T-cell (primary cell): ENCODE measurements around the gene CISTR. TPM values are rescaled to one million over a fixed set of nuclear protein-coding genes. Genes with fewer than 3 reads are reported as not detected.
A peak's percentile ranks its signal among the peaks of the same experiment; 100 is the strongest.

Experiments
- ATAC-seq, 4 experiments: fragments of 200-7000 bp in 3 of 4; fragments of 150-1000 bp in 1 of 4; cut with Tn5 transposase; replicated peaks in 1 of 4; 1 replicate in 3 of 4; 2 replicates in 1 of 4; pipeline ENCODE4 v1.10.0; 2021; ENCODE audit warnings: moderate library complexity in 3 of 4, mild to moderate bottlenecking in 2 of 4, moderate number of reproducible peaks in 1 of 4
- CTCF ChIA-PET, 2 donors: fragments of 300-600 bp; sonication (Branson Sonifier 250); formaldehyde crosslinking; loops; one replicate each; lab custom pipeline; 2022; ENCODE audit warnings: antibody characterized with exemption in 2 of 2; lab: Charles Lee
- POLR2A ChIA-PET, 2 donors: fragments of 300-600 bp; sonication (Branson Sonifier 250); formaldehyde crosslinking; loops; one replicate each; lab custom pipeline; 2022; ENCODE audit warnings: antibody characterized with exemption in 2 of 2; lab: Charles Lee
- DNase-seq, 35 experiments: peaks; one replicate each; pipeline versions ENCODE4 v3.0.0 to v3.0.0-alpha.2; 2013 to 2023
- H3K27ac ChIP-seq: one replicate; pipeline ENCODE4 v1.5.1; 2013; ENCODE audit warnings: low read length
- H3K27me3 ChIP-seq, 2 experiments: replicated peaks in 1 of 2; 1 replicate in 1 of 2; 2 replicates in 1 of 2; pipeline versions ENCODE4 v1.6.1 to v1.7.0; 2013; ENCODE audit warnings: low read length in 1 of 2, mixed read lengths in 1 of 2; ENCODE audit not compliant: control insufficient read depth in 2 of 2, insufficient read depth in 2 of 2; ENCODE audit errors: extremely low read depth in 1 of 2
- H3K36me3 ChIP-seq, 2 donors: 1 replicate in 1 of 2; 2 replicates in 1 of 2; pipeline versions ENCODE4 v1.6.1 to v1.7.0; 2013; ENCODE audit warnings: low read length in 1 of 2; ENCODE audit not compliant: control insufficient read depth in 2 of 2, insufficient read depth in 1 of 2; ENCODE audit errors: extremely low read depth in 1 of 2
- H3K4me1 ChIP-seq, 2 experiments: 1 replicate in 1 of 2; 2 replicates in 1 of 2; pipeline versions ENCODE4 v1.6.1 to v1.7.0; 2013; ENCODE audit warnings: low read length in 2 of 2, mixed read lengths in 1 of 2; ENCODE audit not compliant: insufficient read depth in 2 of 2, control insufficient read depth in 1 of 2; ENCODE audit errors: extremely low read depth in 1 of 2
- H3K4me3 ChIP-seq, 2 donors: 1 replicate in 1 of 2; 2 replicates in 1 of 2; pipeline versions ENCODE4 v1.5.1 to v1.7.0; 2013; ENCODE audit warnings: mild to moderate bottlenecking in 2 of 2, low read length in 1 of 2, moderate library complexity in 1 of 2; ENCODE audit not compliant: control insufficient read depth in 1 of 2; ENCODE audit errors: extremely low read depth in 1 of 2
- H3K9me3 ChIP-seq: 2 replicates; pipeline ENCODE4 v1.7.0; 2013
- H3K27ac Mint-ChIP-seq, 2 donors: one replicate each; pipeline ENCODE4 v1.8.0; 2020 to 2021; ENCODE audit warnings: mild to moderate bottlenecking in 2 of 2, mixed read lengths in 2 of 2
- H3K27me3 Mint-ChIP-seq, 2 donors: one replicate each; pipeline ENCODE4 v1.8.0; 2021 to 2022; ENCODE audit warnings: mixed read lengths in 2 of 2
- H3K36me3 Mint-ChIP-seq: one replicate; pipeline ENCODE4 v1.8.0; 2021; ENCODE audit warnings: mixed read lengths
- H3K4me1 Mint-ChIP-seq, 3 donors: one replicate each; pipeline ENCODE4 v1.8.0; 2020 to 2022; ENCODE audit warnings: mixed read lengths in 3 of 3, mild to moderate bottlenecking in 1 of 3
- H3K4me3 Mint-ChIP-seq, 3 donors: one replicate each; pipeline ENCODE4 v1.8.0; 2020 to 2022; ENCODE audit warnings: mild to moderate bottlenecking in 3 of 3, mixed read lengths in 3 of 3, moderate library complexity in 3 of 3
- H3K9me3 Mint-ChIP-seq, 3 donors: one replicate each; pipeline ENCODE4 v1.8.0; 2020 to 2022; ENCODE audit warnings: mixed read lengths in 3 of 3
- WGBS: methylation state at CpG from one replicate; pipeline ENCODE4 v1.1.5; 2013; ENCODE audit warnings: missing lambda C conversion rate; ENCODE audit not compliant: insufficient coverage; 5-methylcytosine and 5-hydroxymethylcytosine counted together
- total RNA-seq, 35 experiments: library from RNA in 6 of 35; stranded (reverse) in 6 of 35; fragments of 120-200 nt in 1 of 35; gene quantifications; one replicate each; pipeline versions ENCODE4 v1.2.1 to v1.2.4 and lab custom pipeline; 2013 to 2026

CISTR gene
- total RNA-seq, 5 donors from 2014 or later (not counting 1 experiment from before 2014, with no cell fraction given), result not detected

DNA sequence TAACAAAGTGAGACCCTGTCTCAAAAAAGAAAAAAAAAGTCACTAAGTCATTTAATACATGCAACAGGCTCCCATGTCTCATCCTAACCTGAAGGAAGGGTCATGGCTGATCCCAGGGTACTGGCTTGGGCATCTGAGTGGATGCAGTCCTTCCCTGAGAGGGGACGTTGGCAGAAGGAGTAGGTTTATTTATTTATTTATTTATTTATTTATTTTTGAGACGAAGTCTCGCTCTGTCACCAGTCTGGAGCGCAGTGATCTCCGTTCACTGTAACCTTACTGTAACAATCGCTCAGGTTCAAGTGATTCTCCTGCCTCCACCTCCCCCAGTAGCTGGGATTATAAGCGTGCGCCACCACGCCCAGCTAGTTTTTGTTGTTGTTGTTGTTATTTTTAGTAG lies 17.4 kb downstream of the CISTR start:
- ATAC-seq, result no peak
- peaks cover 2 to 15% of the 10 kb centered on the region in 2 experiments for H3K4me1 ChIP-seq
- peaks cover 20 to 21% (median 21%) of the 10 kb centered on the region in 3 donors for H3K4me1 Mint-ChIP-seq
- H3K36me3 Mint-ChIP-seq, result no peaks in the 10 kb centered on the region
- no peaks in the 10 kb centered on the region for H3K36me3 ChIP-seq
- H3K27me3 Mint-ChIP-seq, result peaks cover 11 to 37% of the 10 kb centered on the region in 2 donors
- peaks cover 4 to 44% of the 10 kb centered on the region in 2 experiments for H3K27me3 ChIP-seq
- CTCF ChIA-PET, result interaction anchor here (0.9 to 3.3 kb wide), 6 partner anchors 8 to 57 kb away, joined by 3 to 28 read pairs (median 6); partner anchors contain the start of gene CALCOCO1 (in 1 of the 2)
- POLR2A ChIA-PET, result interaction anchor here in 1 of 2 donors (0.6 kb wide), 1 partner anchor 553 kb away, joined by 3 read pairs; no protein-coding TSS in a partner anchor
- H3K9me3 Mint-ChIP-seq, result no peaks in the 10 kb centered on the region
- no peak overlapping the region for H3K27ac ChIP-seq
- H3K9me3 ChIP-seq, result no peaks in the 10 kb centered on the region
- H3K27ac Mint-ChIP-seq, result no peak overlapping the region
- WGBS, result no CpG with 5 or more reads among the region's 9 CpGs
- no peak for DNase-seq
- H3K4me3 ChIP-seq, result no peak overlapping the region
- H3K4me3 Mint-ChIP-seq, result no peak overlapping the region

DNA sequence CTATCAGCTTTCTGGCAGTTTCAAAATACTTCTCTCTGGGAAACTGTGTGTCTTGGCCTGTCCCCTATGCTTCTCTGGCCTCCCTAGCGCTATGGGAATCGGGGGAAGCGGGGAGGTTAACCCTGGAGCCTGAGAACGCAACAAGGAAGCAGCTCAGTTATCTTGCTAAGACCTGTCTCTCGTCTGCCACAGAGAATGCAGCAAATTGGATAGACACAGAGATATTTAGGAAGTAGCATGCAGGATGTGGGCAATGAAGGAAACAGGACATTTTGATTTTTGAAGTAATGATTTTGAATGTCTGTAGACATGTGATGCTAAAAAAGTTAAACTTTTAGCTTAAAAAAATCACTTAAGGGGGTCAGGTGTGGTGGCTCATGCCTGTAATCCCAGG lies 18.0 kb downstream of the CISTR start:
- 27% methylated on average over 5 of the region's 5 CpGs for WGBS

GRCh38 chr12:53733051-53733806 lies 18.6 kb downstream of the CISTR start:
- H3K27me3 Mint-ChIP-seq, result peaks cover 3 to 29% of the 10 kb centered on the region in 2 donors
- peaks cover 0 to 3% of the 10 kb centered on the region in 2 experiments for H3K4me1 ChIP-seq

More for the DNA sequence above, 18.0 kb downstream of the CISTR start:
- H3K36me3 Mint-ChIP-seq, result no peaks in the 10 kb centered on the region
- DNase-seq, result no peak
- peaks cover 14 to 15% (median 15%) of the 10 kb centered on the region in 3 donors for H3K4me1 Mint-ChIP-seq
- H3K27me3 Mint-ChIP-seq, result peaks cover 5 to 31% of the 10 kb centered on the region in 2 donors
- Histone ChIP-seq H3K27ac (no peak overlapping the region), H3K36me3 (no peaks in the 10 kb centered on the region), H3K4me1 (peaks cover 0 to 9% of the 10 kb centered on the region in 2 experiments), H3K9me3 (no peaks in the 10 kb centered on the region), H3K27me3 (peaks cover 2 to 38% of the 10 kb centered on the region in 2 experiments), H3K4me3 (no peak overlapping the region)
- H3K27ac Mint-ChIP-seq, result peak overlapping the region in 1 of 2 donors; percentile 68
- POLR2A ChIA-PET, result interaction anchor here (0.6 kb wide), 3 partner anchors 18 to 553 kb away, joined by 3 to 9 read pairs (median 3); no protein-coding TSS in a partner anchor
- H3K9me3 Mint-ChIP-seq, result no peaks in the 10 kb centered on the region
- H3K4me3 Mint-ChIP-seq, result no peak overlapping the region
- CTCF ChIA-PET, result interaction anchor here (0.7 to 3.3 kb wide), 8 partner anchors 10 to 56 kb away, joined by 3 to 28 read pairs (median 4); no protein-coding TSS in a partner anchor
- ATAC-seq, result peak in 2 of 4 experiments; percentile 14 to 38

GRCh38 chr12:53729644-53730043 lies 22.1 kb downstream of the CISTR start:
- POLR2A ChIA-PET, result interaction anchor here in 1 of 2 donors (0.6 kb wide), 1 partner anchor 43 kb away, joined by 3 read pairs; no protein-coding TSS in a partner anchor

More at GRCh38 chr12:53733051-53733806, 18.6 kb downstream of the CISTR start:
- ChIA-PET CTCF (interaction anchor here (0.7 to 3.3 kb wide), 9 partner anchors 10 to 56 kb away, joined by 3 to 28 read pairs (median 4); no protein-coding TSS in a partner anchor), POLR2A (interaction anchor here (0.6 kb wide), 2 partner anchors 17 to 54 kb away, joined by 3 to 9 read pairs; no protein-coding TSS in a partner anchor)
- no peaks in the 10 kb centered on the region for H3K9me3 ChIP-seq
- no peak overlapping the region for H3K27ac Mint-ChIP-seq
- H3K27me3 ChIP-seq, result peaks cover 2 to 32% of the 10 kb centered on the region in 2 experiments
- no peak overlapping the region for H3K27ac ChIP-seq
- no peak overlapping the region for H3K4me3 Mint-ChIP-seq
- ATAC-seq (no peak), DNase-seq (no peak)
- no peaks in the 10 kb centered on the region for H3K36me3 Mint-ChIP-seq
- no peak overlapping the region for H3K4me3 ChIP-seq
- H3K9me3 Mint-ChIP-seq, result no peaks in the 10 kb centered on the region
- H3K4me1 Mint-ChIP-seq, result peaks cover 10 to 13% (median 12%) of the 10 kb centered on the region in 3 donors
- no peaks in the 10 kb centered on the region for H3K36me3 ChIP-seq
- no CpG with 5 or more reads among the region's 2 CpGs for WGBS

GRCh38 chr12:53728206-53728605 lies 23.6 kb downstream of the CISTR start:
- H3K27ac ChIP-seq, result peak overlapping the region; percentile 82
- peak overlapping the region; percentile 90 to 91 for H3K27ac Mint-ChIP-seq
- DNase-seq (no peak), ATAC-seq (no peak)
- ChIA-PET CTCF (interaction anchor here (0.5 to 4.7 kb wide), 9 partner anchors 10 to 468 kb away, joined by 3 to 24 read pairs (median 4); partner anchors contain the start of genes ATP5MC2 (in 1 of the 2) and CISTR (in 1 of the 2)), POLR2A (interaction anchor here (0.5 to 0.6 kb wide), 2 partner anchors 342 to 902 kb away, joined by 3 to 7 read pairs; no protein-coding TSS in a partner anchor)
- no peaks in the 10 kb centered on the region for H3K9me3 ChIP-seq
- no CpG with 5 or more reads among the region's 7 CpGs for WGBS
- peaks cover 2 to 29% of the 10 kb centered on the region in 2 experiments for H3K4me1 ChIP-seq
- peaks cover 2 to 19% of the 10 kb centered on the region in 2 donors for H3K36me3 ChIP-seq
- peak overlapping the region; percentile 91 to 94 (median 92) for H3K4me3 Mint-ChIP-seq
- H3K27me3 Mint-ChIP-seq, result no peaks in the 10 kb centered on the region
- H3K4me3 ChIP-seq, result peak overlapping the region; percentile 60 to 78
- H3K4me1 Mint-ChIP-seq, result peaks cover 30 to 31% (median 31%) of the 10 kb centered on the region in 3 donors
- H3K27me3 ChIP-seq, result peaks cover 0 to 3% of the 10 kb centered on the region in 2 experiments
- peaks cover 20% of the 10 kb centered on the region for H3K36me3 Mint-ChIP-seq
- no peaks in the 10 kb centered on the region for H3K9me3 Mint-ChIP-seq

More at GRCh38 chr12:53729644-53730043, 22.1 kb downstream of the CISTR start:
- Histone ChIP-seq H3K4me1 (peaks cover 2 to 29% of the 10 kb centered on the region in 2 experiments), H3K36me3 (peaks cover 0 to 5% of the 10 kb centered on the region in 2 donors), H3K27me3 (peaks cover 0 to 4% of the 10 kb centered on the region in 2 experiments), H3K4me3 (no peak overlapping the region), H3K9me3 (no peaks in the 10 kb centered on the region), H3K27ac (no peak overlapping the region)
- Mint-ChIP-seq H3K27ac (no peak overlapping the region), H3K27me3 (peaks cover 0 to 2% of the 10 kb centered on the region in 2 donors), H3K9me3 (no peaks in the 10 kb centered on the region), H3K4me3 (no peak overlapping the region), H3K4me1 (peaks cover 37 to 38% (median 37%) of the 10 kb centered on the region in 3 donors), H3K36me3 (peaks cover 6% of the 10 kb centered on the region)
- DNase-seq, result no peak
- no peak for ATAC-seq
- CTCF ChIA-PET, result interaction anchor here (1.1 to 4.7 kb wide), 4 partner anchors 14 to 17 kb away, joined by 3 to 24 read pairs (median 14); no protein-coding TSS in a partner anchor
